Breast epithelium (tissue), 4 donors: ENCODE data around the gene LNX1. TPM values are rescaled to one million over a fixed set of nuclear protein-coding genes. Genes with fewer than 3 reads are reported as not detected.

Experiments
- DNase-seq, 2 donors: peaks; one replicate each; pipeline ENCODE4 v3.0.0-alpha.2; 2019; ENCODE audit warnings: low spot score in 2 of 2
- H3K27ac ChIP-seq, 2 donors: fragments of 200-600 bp; sonication (generic) in 1 of 2; one replicate each; pipeline ENCODE4 v1.5.1; 2016 to 2019; ENCODE audit warnings: mild to moderate bottlenecking in 1 of 2
- H3K27me3 ChIP-seq, 2 donors: fragments of 200-600 bp; sonication (generic) in 1 of 2; one replicate each; pipeline versions ENCODE4 v1.5.1 to v1.6.0; 2017 to 2019; ENCODE audit warnings: control low read depth in 1 of 2, mild to moderate bottlenecking in 1 of 2
- H3K36me3 ChIP-seq: fragments of 200-600 bp; one replicate; pipeline ENCODE4 v1.5.1; 2019
- H3K4me1 ChIP-seq, 2 donors: fragments of 200-600 bp; sonication (generic); one replicate each; pipeline ENCODE4 v1.5.1; 2016 to 2019; ENCODE audit warnings: control low read depth in 1 of 2
- H3K4me3 ChIP-seq, 3 donors: fragments of 200-600 bp; sonication (generic); 1 replicate in 2 of 3; 2 replicates in 1 of 3; pipeline ENCODE4 v1.5.1; 2016 to 2019; ENCODE audit warnings: mild to moderate bottlenecking in 3 of 3, moderate library complexity in 2 of 3
- H3K9me3 ChIP-seq, 2 donors: fragments of 200-600 bp; sonication (generic) in 1 of 2; one replicate each; pipeline ENCODE4 v1.5.1; 2016 to 2019; ENCODE audit warnings: control low read depth in 1 of 2
- CTCF ChIP-seq, 3 donors: fragments of 450-650 bp; IDR thresholded peaks; one replicate each; pipeline ENCODE4 v1.5.1; 2016 to 2017; ENCODE audit warnings: antibody characterized with exemption in 3 of 3, mild to moderate bottlenecking in 3 of 3, moderate library complexity in 3 of 3
- POLR2A ChIP-seq: fragments of 450-650 bp; IDR thresholded peaks from one replicate; pipeline ENCODE4 v1.6.1; 2016; ENCODE audit warnings: antibody characterized with exemption, mild to moderate bottlenecking, moderate library complexity
- POLR2AphosphoS5 ChIP-seq, 3 donors: sonication (generic); formaldehyde crosslinking; IDR thresholded peaks; one replicate each; pipeline ENCODE4 v1.6.1; 2017; ENCODE audit warnings: antibody characterized with exemption in 3 of 3
- intact Hi-C: fragments of 100-400 bp; cut with DNase I; formaldehyde crosslinking; loops from one replicate; pipeline ENCODE4 v1.15.1; 2023; ENCODE audit warnings: low total_unique reads
- total RNA-seq, 3 donors: library from RNA; depleted of rRNA; stranded (reverse); fragments of >200 nt; gene quantifications; one replicate each; pipeline ENCODE4 v1.1.0, GENCODE V29; 2016

Gene LNX1
- total RNA-seq, 3 donors from 2014 or later = 19.7 to 22.6 (median 22.5) TPM

- peak overlapping the region; percentile 33 to 63 for H3K27ac ChIP-seq
- TF ChIP-seq POLR2A (no peak), POLR2AphosphoS5 (IDR thresholded peaks at IDR 0.05) (peak in 1 of 3 donors; percentile 44), CTCF (IDR thresholded peaks at IDR 0.05) (no peak)
Observed at GRCh38 chr4:53537606-53538005, 53.7 kb downstream of the LNX1 start.

GRCh38 chr4:53536328-53536727 lies 55.0 kb downstream of the LNX1 start:
- no peak overlapping the region for H3K27ac ChIP-seq
- TF ChIP-seq POLR2AphosphoS5 (IDR thresholded peaks at IDR 0.05) (no peak), POLR2A (no peak), CTCF (IDR thresholded peaks at IDR 0.05) (no peak)
- H3K36me3 ChIP-seq = no peaks in the 10 kb centered on the region
- intact Hi-C loops = no loop called here
- no peak overlapping the region for H3K4me3 ChIP-seq
- H3K9me3 ChIP-seq = no peaks in the 10 kb centered on the region
- H3K27me3 ChIP-seq = no peaks in the 10 kb centered on the region
- H3K4me1 ChIP-seq = no peaks in the 10 kb centered on the region
- DNase-seq = no peak

More at GRCh38 chr4:53537606-53538005, 53.7 kb downstream of the LNX1 start:
- intact Hi-C loops = no loop called here
- DNase-seq = peak in 1 of 2 donors; percentile 40
- H3K4me3 ChIP-seq = no peak overlapping the region
- H3K36me3 ChIP-seq = no peaks in the 10 kb centered on the region
- H3K27me3 ChIP-seq = no peaks in the 10 kb centered on the region
- H3K4me1 ChIP-seq = no peaks in the 10 kb centered on the region
- H3K9me3 ChIP-seq = no peaks in the 10 kb centered on the region

GRCh38 chr4:53535567-53535966 lies 55.7 kb downstream of the LNX1 start:
- Histone ChIP-seq H3K4me3 (no peak overlapping the region), H3K4me1 (no peaks in the 10 kb centered on the region), H3K9me3 (no peaks in the 10 kb centered on the region), H3K27ac (peak overlapping the region; percentile 35 to 42), H3K27me3 (no peaks in the 10 kb centered on the region), H3K36me3 (no peaks in the 10 kb centered on the region)
- no peak for DNase-seq
- intact Hi-C loops = no loop called here
- TF ChIP-seq POLR2AphosphoS5 (IDR thresholded peaks at IDR 0.05) (no peak), POLR2A (no peak), CTCF (IDR thresholded peaks at IDR 0.05) (no peak)

GRCh38 chr4:53534684-53535083 lies 56.6 kb downstream of the LNX1 start:
- Histone ChIP-seq H3K36me3 (no peaks in the 10 kb centered on the region), H3K27me3 (no peaks in the 10 kb centered on the region), H3K4me1 (no peaks in the 10 kb centered on the region), H3K27ac (no peak overlapping the region), H3K4me3 (no peak overlapping the region), H3K9me3 (no peaks in the 10 kb centered on the region)
- intact Hi-C loops = loop anchor here (5.0 kb wide), 1 partner anchor 172 kb away; no protein-coding TSS in a partner anchor
- no peak for DNase-seq
- no peak for TF ChIP-seq CTCF (IDR thresholded peaks at IDR 0.05)
- TF ChIP-seq POLR2A = no peak
- TF ChIP-seq POLR2AphosphoS5 (IDR thresholded peaks at IDR 0.05) = no peak

GRCh38 chr4:53532521-53532920 lies 58.8 kb downstream of the LNX1 start:
- intact Hi-C loops = loop anchor here (5.0 kb wide), 1 partner anchor 170 kb away; no protein-coding TSS in a partner anchor
- Histone ChIP-seq H3K4me3 (no peak overlapping the region), H3K4me1 (no peaks in the 10 kb centered on the region), H3K27me3 (no peaks in the 10 kb centered on the region), H3K9me3 (no peaks in the 10 kb centered on the region), H3K36me3 (no peaks in the 10 kb centered on the region), H3K27ac (no peak overlapping the region)
- TF ChIP-seq POLR2AphosphoS5 (IDR thresholded peaks at IDR 0.05) (no peak), POLR2A (no peak), CTCF (IDR thresholded peaks at IDR 0.05) (no peak)
- no peak for DNase-seq
